Measurements from ENCODE around the gene KAT6B.

DNA sequence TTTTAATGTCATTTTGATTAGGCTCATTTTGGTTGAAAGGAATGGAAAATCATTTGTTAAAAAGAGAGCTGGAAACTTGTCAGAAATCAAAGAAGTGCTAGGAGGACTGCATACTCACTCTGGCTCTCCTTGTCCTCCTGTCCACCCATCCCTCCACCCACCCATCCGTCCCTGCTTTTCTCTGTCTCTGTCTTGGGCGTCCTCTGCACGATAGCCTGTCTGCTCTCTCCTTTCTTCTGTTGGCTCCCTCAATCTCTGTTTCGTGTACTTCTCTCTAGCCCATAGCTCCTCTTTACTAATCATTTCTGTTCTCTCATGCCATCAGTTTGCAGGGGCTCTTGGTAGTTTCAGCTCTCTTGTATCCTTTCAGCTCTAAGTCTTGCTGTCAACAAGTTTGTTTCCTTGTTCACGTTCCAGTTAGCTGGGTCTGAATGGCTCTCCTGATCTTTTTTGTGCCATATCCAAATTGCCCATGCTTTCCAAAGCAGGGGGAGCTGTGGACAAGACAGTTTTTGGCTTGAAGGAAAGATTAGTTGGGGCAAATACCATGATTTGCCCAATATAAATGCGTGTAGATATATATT lies 75.6 kb downstream of the KAT6B start:
- TF ChIP-seq, protein P1, sequence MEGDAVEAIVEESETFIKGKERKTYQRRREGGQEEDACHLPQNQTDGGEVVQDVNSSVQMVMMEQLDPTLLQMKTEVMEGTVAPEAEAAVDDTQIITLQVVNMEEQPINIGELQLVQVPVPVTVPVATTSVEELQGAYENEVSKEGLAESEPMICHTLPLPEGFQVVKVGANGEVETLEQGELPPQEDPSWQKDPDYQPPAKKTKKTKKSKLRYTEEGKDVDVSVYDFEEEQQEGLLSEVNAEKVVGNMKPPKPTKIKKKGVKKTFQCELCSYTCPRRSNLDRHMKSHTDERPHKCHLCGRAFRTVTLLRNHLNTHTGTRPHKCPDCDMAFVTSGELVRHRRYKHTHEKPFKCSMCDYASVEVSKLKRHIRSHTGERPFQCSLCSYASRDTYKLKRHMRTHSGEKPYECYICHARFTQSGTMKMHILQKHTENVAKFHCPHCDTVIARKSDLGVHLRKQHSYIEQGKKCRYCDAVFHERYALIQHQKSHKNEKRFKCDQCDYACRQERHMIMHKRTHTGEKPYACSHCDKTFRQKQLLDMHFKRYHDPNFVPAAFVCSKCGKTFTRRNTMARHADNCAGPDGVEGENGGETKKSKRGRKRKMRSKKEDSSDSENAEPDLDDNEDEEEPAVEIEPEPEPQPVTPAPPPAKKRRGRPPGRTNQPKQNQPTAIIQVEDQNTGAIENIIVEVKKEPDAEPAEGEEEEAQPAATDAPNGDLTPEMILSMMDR (IDR thresholded peaks at IDR 0.05 in 2 of 3, conservative IDR thresholded peaks at IDR 0.05 in 1 of 3; ENCODE audit: control insufficient read depth in 2 of 3, extremely low read depth in 1 of 3, insufficient read depth in 1 of 3, low read depth in 3 of 3, low read length in 3 of 3), result no peak
- TF ChIP-seq POLR2A (IDR thresholded peaks at IDR 0.05; ENCODE audit: low read depth, low read length), result no peak
- no peak for TF ChIP-seq RAD21 (IDR thresholded peaks at IDR 0.05; ENCODE audit: insufficient read depth, low read depth, low read length)
- TF ChIP-seq BACH1 (IDR thresholded peaks at IDR 0.05; ENCODE audit: borderline replicate concordance), result no peak
